ENCODE results near the gene P2RY2. TPM values are rescaled to one million over a fixed set of nuclear protein-coding genes. Genes with fewer than 3 reads are reported as not detected.

Gene P2RY2
- total RNA-seq, 1 experiment from 2014 or later, result 0.26 TPM

DNA sequence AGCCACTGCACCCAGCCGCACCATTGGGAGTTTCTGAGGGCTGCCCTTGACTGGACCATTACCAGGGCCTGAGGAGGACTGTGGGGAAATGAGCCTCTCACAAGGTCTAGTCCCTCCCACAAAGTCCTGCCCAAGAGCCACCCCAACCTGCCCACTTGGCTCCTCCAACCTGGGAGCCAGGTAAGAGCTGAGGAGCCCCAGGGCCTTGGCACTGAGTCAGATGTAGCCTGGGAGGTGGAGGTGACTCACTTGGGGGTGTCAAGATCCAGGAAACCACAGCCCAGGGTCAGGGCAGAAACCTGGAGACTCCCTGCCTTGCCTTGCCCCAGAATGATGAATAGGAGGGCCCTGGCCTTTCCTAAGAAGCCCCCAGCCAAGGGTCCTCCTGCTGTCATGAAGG, 25.8 kb upstream of the P2RY2 start:
- no peak overlapping the region for H3K4me3 Mint-ChIP-seq
- Histone ChIP-seq H3K4me2 (ENCODE audit: insufficient read depth, insufficient read length, low read length) (no peak overlapping the region), H3K9me3 (ENCODE audit: control insufficient read depth, low read depth, low read length) (no peaks in the 10 kb centered on the region), H3K56ac (ENCODE audit: insufficient read length, low read depth, low read length) (no peak overlapping the region), H3K4ac (ENCODE audit: low read depth, low read length) (no peak overlapping the region), H3K27ac (ENCODE audit: insufficient read length, low read depth, low read length) (no peak overlapping the region), H3K27me3 (ENCODE audit: insufficient read depth, low read length) (no peaks in the 10 kb centered on the region), H2BK5ac (ENCODE audit: insufficient read length, low read length) (no peak overlapping the region), H2AK5ac (ENCODE audit: insufficient read length, low read length) (no peak overlapping the region), H3T11ph (ENCODE audit: low read length) (no peak overlapping the region), H2BK20ac (ENCODE audit: low read depth, low read length, poor library complexity, severe bottlenecking) (no peak overlapping the region), H3K14ac (ENCODE audit: insufficient read depth, low read length) (no peak overlapping the region), H3K79me1 (ENCODE audit: insufficient read depth, low read depth, low read length, poor library complexity, severe bottlenecking) (no peaks in the 10 kb centered on the region), H2AFZ (ENCODE audit: low read length) (no peak overlapping the region), H2BK15ac (ENCODE audit: low read depth, low read length) (no peak overlapping the region), H3K18ac (ENCODE audit: insufficient read length, low read depth, low read length) (no peak overlapping the region), H3K4me1 (ENCODE audit: insufficient read depth, low read length) (no peaks in the 10 kb centered on the region), H4K8ac (replicated peaks; ENCODE audit: insufficient read length, low read depth, low read length) (no peak overlapping the region), H3K9ac (ENCODE audit: extremely low read depth, insufficient read length, low read length) (no peak overlapping the region), H4K91ac (ENCODE audit: insufficient read length, low read depth, low read length) (no peak overlapping the region), H3K23ac (ENCODE audit: insufficient read length, low read depth, low read length) (no peak overlapping the region), H3K79me2 (ENCODE audit: insufficient read depth, low read length) (no peaks in the 10 kb centered on the region), H4K20me1 (ENCODE audit: control insufficient read depth, insufficient read depth, insufficient read length) (no peaks in the 10 kb centered on the region), H2BK12ac (ENCODE audit: insufficient read length, low read depth, low read length) (no peak overlapping the region), H3K23me2 (ENCODE audit: insufficient read length, low read depth, low read length, poor library complexity, severe bottlenecking) (no peaks in the 10 kb centered on the region), H4K5ac (ENCODE audit: insufficient read length, low read depth, low read length) (no peak overlapping the region), H2BK120ac (ENCODE audit: low read depth, low read length, poor library complexity, severe bottlenecking) (no peak overlapping the region)
- TF ChIP-seq, protein P1, sequence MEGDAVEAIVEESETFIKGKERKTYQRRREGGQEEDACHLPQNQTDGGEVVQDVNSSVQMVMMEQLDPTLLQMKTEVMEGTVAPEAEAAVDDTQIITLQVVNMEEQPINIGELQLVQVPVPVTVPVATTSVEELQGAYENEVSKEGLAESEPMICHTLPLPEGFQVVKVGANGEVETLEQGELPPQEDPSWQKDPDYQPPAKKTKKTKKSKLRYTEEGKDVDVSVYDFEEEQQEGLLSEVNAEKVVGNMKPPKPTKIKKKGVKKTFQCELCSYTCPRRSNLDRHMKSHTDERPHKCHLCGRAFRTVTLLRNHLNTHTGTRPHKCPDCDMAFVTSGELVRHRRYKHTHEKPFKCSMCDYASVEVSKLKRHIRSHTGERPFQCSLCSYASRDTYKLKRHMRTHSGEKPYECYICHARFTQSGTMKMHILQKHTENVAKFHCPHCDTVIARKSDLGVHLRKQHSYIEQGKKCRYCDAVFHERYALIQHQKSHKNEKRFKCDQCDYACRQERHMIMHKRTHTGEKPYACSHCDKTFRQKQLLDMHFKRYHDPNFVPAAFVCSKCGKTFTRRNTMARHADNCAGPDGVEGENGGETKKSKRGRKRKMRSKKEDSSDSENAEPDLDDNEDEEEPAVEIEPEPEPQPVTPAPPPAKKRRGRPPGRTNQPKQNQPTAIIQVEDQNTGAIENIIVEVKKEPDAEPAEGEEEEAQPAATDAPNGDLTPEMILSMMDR (conservative IDR thresholded peaks at IDR 0.05), result no peak
- H3K36me3 Mint-ChIP-seq (ENCODE audit: insufficient read depth in 1 of 3, low read depth in 3 of 3), result no peaks in the 10 kb centered on the region
- peaks cover 12 to 13% of the 10 kb centered on the region in 2 experiments for H3K4me1 Mint-ChIP-seq
- no peaks in the 10 kb centered on the region for H3K9me3 Mint-ChIP-seq
- no peak for DNase-seq
- WGBS (ENCODE audit: extremely low coverage, insufficient read length, low lambda C conversion rate), result no CpG with 5 or more reads among the region's 1 CpG
- no peak overlapping the region for H3K27ac Mint-ChIP-seq
- peaks cover 1% of the 10 kb centered on the region for H3K27me3 Mint-ChIP-seq (ENCODE audit: low read depth)
